Ecto neural progenitor cell (in vitro differentiated cells): ENCODE measurements around the gene MBOAT2.
"Not testable (repeated sequence)": the region's sequence is repeated elsewhere in the genome, so short reads cannot be mapped to it uniquely, and the experiment has no call there.

Experiments used
- DNase-seq: peaks from one replicate; pipeline ENCODE4 v3.0.0-alpha.2; 2018; ENCODE audit warnings: low spot score

MBOAT2 gene

DNA sequence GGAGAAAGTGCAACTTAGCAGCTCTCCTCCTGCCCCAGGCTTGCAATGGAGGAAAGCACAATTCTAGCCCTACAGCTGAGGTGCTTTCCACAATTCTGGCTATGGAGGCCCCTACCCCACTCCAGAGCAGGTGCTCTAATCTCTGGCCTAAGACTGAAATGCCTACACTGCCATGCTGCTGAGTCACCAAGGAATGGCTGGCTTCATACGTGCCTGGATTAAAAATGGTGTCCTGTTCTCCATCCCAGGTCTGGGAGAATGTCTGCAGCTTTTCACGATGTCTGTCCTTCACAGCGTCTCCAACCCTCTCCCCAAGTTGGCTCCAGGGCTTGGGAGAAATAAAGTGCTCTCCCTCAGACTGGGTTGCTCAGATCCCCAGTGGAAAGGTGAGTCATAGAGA, 48.5 kb downstream of the MBOAT2 start:
- DNase-seq, result no peak

DNA sequence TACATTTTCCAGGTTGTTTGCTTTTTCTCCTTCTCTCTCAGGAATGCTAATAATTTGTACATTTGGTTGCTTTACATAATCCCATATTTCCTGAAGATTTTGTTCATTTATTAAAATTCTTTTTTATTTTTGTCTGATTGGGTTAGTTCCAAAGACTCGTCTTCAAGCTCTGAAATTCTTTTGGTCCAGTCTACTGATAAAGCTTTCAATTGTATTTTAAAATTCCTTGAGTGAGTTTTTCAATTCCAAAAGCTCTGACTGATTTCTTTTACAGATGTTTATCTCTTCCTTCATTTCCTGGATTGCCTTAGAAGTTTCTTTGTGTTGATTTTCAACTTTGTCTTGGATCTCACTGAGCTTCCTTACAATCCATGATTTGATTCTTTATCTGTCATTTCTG, 50.0 kb downstream of the MBOAT2 start:
- no peak for DNase-seq

GRCh38 chr2:8939486-8940114, 63.9 kb downstream of the MBOAT2 start:
- DNase-seq, result no peak

GRCh38 chr2:8938384-8938783, 65.1 kb downstream of the MBOAT2 start:
- DNase-seq, result no peak

GRCh38 chr2:8935982-8936381, 67.5 kb downstream of the MBOAT2 start:
- DNase-seq, result no peak

- no peak for DNase-seq
Measured at GRCh38 chr2:8934338-8934737, 69.1 kb downstream of the MBOAT2 start.

- DNase-seq, result no peak
Measured at GRCh38 chr2:8932702-8933101, 70.8 kb downstream of the MBOAT2 start.

DNA sequence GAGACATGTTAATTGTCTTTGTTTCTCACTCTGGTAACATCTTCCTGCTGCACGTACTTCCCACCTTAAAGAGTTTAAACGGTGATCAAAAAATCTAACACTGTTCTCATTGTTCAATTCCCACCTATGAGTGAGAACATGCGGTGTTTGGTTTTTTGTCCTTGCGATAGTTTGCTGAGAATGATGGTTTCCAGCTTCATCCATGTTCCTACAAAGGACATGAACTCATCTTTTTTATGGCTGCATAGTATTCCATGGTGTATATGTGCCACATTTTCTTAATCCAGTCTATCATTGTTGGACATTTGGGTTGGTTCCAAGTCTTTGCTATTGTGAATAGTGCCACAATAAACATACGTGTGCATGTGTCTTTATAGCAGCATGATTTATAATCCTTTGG, 73.3 kb downstream of the MBOAT2 start:
- DNase-seq, result not testable (repeated sequence)

GRCh38 chr2:8929128-8929527, 74.4 kb downstream of the MBOAT2 start:
- no peak for DNase-seq

GRCh38 chr2:8927510-8928455, 75.7 kb downstream of the MBOAT2 start:
- DNase-seq, result no peak

DNA sequence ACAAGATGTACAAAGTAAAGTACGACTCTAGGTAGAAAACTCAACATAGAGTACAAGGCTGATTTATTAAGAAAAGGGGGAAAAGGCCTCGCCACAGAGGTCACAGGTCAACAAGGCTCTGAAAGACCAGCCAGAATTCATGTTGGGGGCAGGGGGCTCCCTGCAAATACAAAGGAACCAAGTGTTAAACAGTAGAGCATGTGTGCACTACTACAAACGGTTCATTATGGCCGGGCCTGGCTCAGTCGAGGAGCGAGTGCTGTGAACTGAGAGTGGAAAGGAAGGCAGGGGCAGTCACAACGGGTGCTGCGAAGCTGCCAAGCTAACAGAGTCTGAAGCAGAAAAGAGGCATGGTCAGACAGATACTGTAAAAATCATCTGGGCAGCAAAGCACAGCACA, 77.1 kb downstream of the MBOAT2 start:
- no peak for DNase-seq

DNA sequence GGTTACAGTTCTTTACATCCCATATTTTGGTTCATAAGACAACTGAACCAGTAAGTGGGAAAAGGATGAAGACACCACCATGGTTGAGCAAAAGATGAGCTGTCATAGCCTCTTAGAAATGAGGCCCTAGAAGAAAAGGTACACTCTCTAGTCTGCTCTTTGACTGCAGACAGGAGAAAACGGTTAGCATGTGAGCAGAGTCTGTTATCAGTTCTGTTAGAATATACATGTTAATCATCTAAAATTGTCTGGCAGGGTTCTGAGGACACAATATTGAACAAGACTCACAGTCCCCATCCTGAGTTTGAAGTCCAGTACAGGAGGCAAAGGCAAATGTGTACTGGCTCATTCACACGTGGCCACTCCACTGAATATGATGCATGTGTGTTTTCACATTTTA, 78.1 kb downstream of the MBOAT2 start:
- DNase-seq, result no peak

- DNase-seq, result no peak
Measured at GRCh38 chr2:8923183-8923582, 80.3 kb downstream of the MBOAT2 start.

GRCh38 chr2:8922431-8922830, 81.1 kb downstream of the MBOAT2 start:
- no peak for DNase-seq

DNA sequence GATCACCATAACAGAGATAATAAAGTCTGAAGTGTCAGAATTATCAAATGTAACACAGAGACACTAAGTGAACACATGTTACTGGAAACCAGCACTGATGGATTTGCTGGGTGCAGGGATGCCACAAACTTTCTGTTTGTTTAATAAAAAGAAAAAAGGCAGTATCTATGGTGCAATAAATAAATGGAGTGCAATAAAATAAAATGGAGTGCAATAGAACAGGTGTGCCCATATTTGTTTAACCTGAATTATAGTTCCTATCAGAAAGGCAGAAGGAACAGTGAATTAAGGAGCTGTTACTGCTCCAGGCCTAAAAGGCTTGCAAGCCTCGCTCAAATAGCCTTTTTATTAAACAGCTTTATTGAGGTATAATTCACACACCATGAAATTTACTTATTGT, 85.1 kb downstream of the MBOAT2 start:
- DNase-seq, result no peak

- no peak for DNase-seq
Measured at GRCh38 chr2:8915941-8916340, 87.5 kb downstream of the MBOAT2 start.

DNA sequence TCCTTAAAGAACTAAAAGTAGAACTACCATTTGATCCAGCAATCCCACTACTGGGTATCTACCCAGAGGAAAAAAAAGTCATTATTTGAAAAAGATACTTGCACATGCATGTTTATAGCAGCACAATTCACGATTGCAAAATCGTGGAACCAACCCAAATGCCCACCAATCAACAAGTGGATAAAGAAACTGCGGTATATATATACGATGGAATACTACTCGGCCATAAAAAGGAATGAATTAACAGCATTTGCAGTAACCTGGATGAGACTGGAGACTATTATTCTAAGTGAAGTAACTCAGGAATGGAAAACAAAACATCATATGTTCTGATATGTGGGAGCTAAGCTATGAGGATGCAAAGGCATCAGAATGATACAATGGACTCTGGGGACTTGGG, 89.7 kb downstream of the MBOAT2 start:
- DNase-seq, result not testable (repeated sequence)

GRCh38 chr2:8907764-8908288, 95.7 kb downstream of the MBOAT2 start:
- DNase-seq, result no peak

DNA sequence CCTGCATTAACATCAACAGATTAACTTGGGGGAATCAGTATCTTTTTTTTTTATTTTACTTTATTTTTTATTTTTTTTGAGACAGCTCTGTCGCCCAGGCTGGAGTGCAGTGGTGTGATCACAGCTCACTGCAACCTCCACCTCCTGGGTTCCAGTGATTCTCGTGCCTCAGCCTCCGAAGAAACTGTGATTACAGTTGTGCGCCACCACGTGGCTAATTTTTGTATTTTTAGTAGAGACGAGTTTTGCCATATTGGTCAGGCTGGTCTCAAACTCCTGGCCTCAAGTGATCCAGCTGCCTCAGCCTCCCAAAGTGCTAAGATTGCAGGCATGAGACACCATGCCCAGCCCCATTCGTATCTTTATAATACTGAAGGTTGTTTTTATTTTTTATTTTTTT, 99.6 kb downstream of the MBOAT2 start:
- DNase-seq, result not testable (repeated sequence)

- not testable (repeated sequence) for DNase-seq
Measured at GRCh38 chr2:8902757-8903156, 100.7 kb downstream of the MBOAT2 start.

- not testable (repeated sequence) for DNase-seq
Measured at GRCh38 chr2:8897206-8897605, 106.3 kb downstream of the MBOAT2 start.

- not testable (repeated sequence) for DNase-seq
Measured at GRCh38 chr2:8896671-8897070, 106.8 kb downstream of the MBOAT2 start.
